HCT116 (cell line): ENCODE results near the gene SNED1. TPM values are rescaled to one million over a fixed set of nuclear protein-coding genes. Genes with fewer than 3 reads are reported as not detected.

Experiments used
- ATAC-seq: fragments of 200-7000 bp; cut with Tn5 transposase; 2 replicates; pipeline ENCODE4 v1.9.1; 2020; ENCODE audit warnings: mild to moderate bottlenecking, moderate library complexity
- BruUV-seq: library from RNA; stranded (reverse); fragments of 400-500 nt; replicated peaks from 2 replicates; lab custom pipeline; 2021; lab: Mats Ljungman, UMichigan
- CTCF ChIA-PET: fragments of 300-600 bp; sonication (Branson Sonifier 250); formaldehyde crosslinking; loops from one replicate; lab custom pipeline; 2021; ENCODE audit warnings: antibody characterized with exemption; lab: Charles Lee
- POLR2A ChIA-PET: fragments of 300-600, 350-600 bp; sonication (Branson Sonifier 250); formaldehyde crosslinking; loops from one replicate; lab custom pipeline; 2021; ENCODE audit warnings: antibody characterized with exemption; lab: Charles Lee
- RAD21 ChIA-PET, 2 experiments: fragments of 300-600 bp; sonication (Branson Sonifier 250); formaldehyde crosslinking; loops; one replicate each; lab custom pipeline; 2023; ENCODE audit warnings: low total read pairs in 2 of 2; ENCODE audit not compliant: uncharacterized antibody in 2 of 2, unreplicated experiment in 2 of 2, low non-redundant PET in 1 of 2; lab: Charles Lee
- DNase-seq: peaks from one replicate; pipeline ENCODE4 v3.0.0-alpha.2; 2010; ENCODE audit warnings: low read depth, low spot score
- H2AFZ ChIP-seq: fragments of 200-600 bp; shearing (Covaris generic), sonication (generic); 2 replicates; pipeline ENCODE4 v1.6.1; 2017; ENCODE audit warnings: low read depth, mixed run types, mixed read lengths, antibody characterized with exemption, low read length; ENCODE audit not compliant: poor library complexity, severe bottlenecking
- H3K27ac ChIP-seq: 2 replicates; pipeline ENCODE4 v1.5.1; 2012; ENCODE audit warnings: low read depth, low read length
- H3K27me3 ChIP-seq: fragments of 200-600 bp; sonication (generic); 2 replicates; pipeline ENCODE4 v1.6.1; 2016; ENCODE audit warnings: mixed run types, low read length, mixed read lengths; ENCODE audit not compliant: insufficient read depth
- H3K36me3 ChIP-seq, 2 experiments: fragments of 200-500 bp in 1 of 2; fragments of 200-600 bp in 1 of 2; sonication (Bioruptor generic) in 1 of 2; sonication (generic) in 1 of 2; 2 replicates each; pipeline versions ENCODE4 v1.5.1 to v1.6.1; 2014 to 2016; ENCODE audit warnings: low read length in 2 of 2, inconsistent platforms in 1 of 2, mixed read lengths in 1 of 2, mixed run types in 1 of 2; ENCODE audit not compliant: insufficient read depth in 2 of 2, control insufficient read depth in 1 of 2
- H3K4me1 ChIP-seq, 2 experiments: fragments of 200-600 bp in 1 of 2; sonication (generic) in 1 of 2; 2 replicates each; pipeline versions ENCODE4 v1.5.1 to v1.6.1; 2012 to 2017; ENCODE audit warnings: low read length in 2 of 2, inconsistent platforms in 1 of 2, mild to moderate bottlenecking in 1 of 2, mixed read lengths in 1 of 2, mixed run types in 1 of 2, moderate library complexity in 1 of 2; ENCODE audit not compliant: insufficient read depth in 2 of 2, control insufficient read depth in 1 of 2
- H3K4me2 ChIP-seq: fragments of 200-600 bp; sonication (generic); 2 replicates; pipeline ENCODE4 v1.6.1; 2017; ENCODE audit warnings: mixed run types, low read length, mixed read lengths
- H3K4me3 ChIP-seq, 2 experiments: fragments of 200-600 bp in 1 of 2; sonication (generic) in 1 of 2; replicated peaks in 1 of 2; 2 replicates each; pipeline ENCODE4 v1.5.1; 2011 to 2016; ENCODE audit warnings: low read length in 2 of 2, control low read depth in 1 of 2, low read depth in 1 of 2, mild to moderate bottlenecking in 1 of 2, mixed read lengths in 1 of 2, mixed run types in 1 of 2
- H3K79me2 ChIP-seq: fragments of 200-600 bp; sonication (generic); 2 replicates; pipeline ENCODE4 v1.6.1; 2017; ENCODE audit warnings: mild to moderate bottlenecking, mixed run types, low read length, moderate library complexity, mixed read lengths; ENCODE audit not compliant: insufficient read depth
- H3K9ac ChIP-seq: fragments of 200-600 bp; sonication (generic); 2 replicates; pipeline ENCODE4 v1.6.1; 2016; ENCODE audit warnings: low read length, mixed read lengths
- H3K9me2 ChIP-seq: fragments of 200-600 bp; sonication (generic), shearing (Covaris generic); 2 replicates; pipeline ENCODE4 v1.6.1; 2017; ENCODE audit warnings: mixed run types, mild to moderate bottlenecking, moderate library complexity; ENCODE audit not compliant: insufficient read depth
- H3K9me3 ChIP-seq, 2 experiments: fragments of 200-500 bp in 1 of 2; fragments of 200-600 bp in 1 of 2; sonication (Bioruptor generic) in 1 of 2; sonication (generic) in 1 of 2; 2 replicates each; pipeline ENCODE4 v1.6.1; 2014 to 2017; ENCODE audit warnings: low read length in 2 of 2, mixed read lengths in 2 of 2, inconsistent platforms in 1 of 2, low read depth in 1 of 2, mild to moderate bottlenecking in 1 of 2, mixed run types in 1 of 2, moderate library complexity in 1 of 2; ENCODE audit not compliant: control insufficient read depth in 1 of 2, insufficient read depth in 1 of 2
- H4K20me1 ChIP-seq: fragments of 200-600 bp; sonication (generic), shearing (Covaris generic); 2 replicates; pipeline ENCODE4 v1.6.1; 2017; ENCODE audit warnings: mixed run types, mild to moderate bottlenecking, moderate library complexity; ENCODE audit not compliant: insufficient read depth
- CBX3 ChIP-seq: IDR thresholded peaks from 2 replicates; pipeline ENCODE4 v1.6.1; 2012; ENCODE audit warnings: low read depth
- CEBPB ChIP-seq: IDR thresholded peaks from 2 replicates; pipeline ENCODE4 v1.6.1; 2012; ENCODE audit warnings: low read depth
- EGR1 ChIP-seq: IDR thresholded peaks from 2 replicates; pipeline ENCODE4 v1.6.1; 2012; ENCODE audit warnings: low read depth
- EZH2 ChIP-seq: fragments of 200-600 bp; sonication (generic); IDR thresholded peaks from 2 replicates; pipeline ENCODE4 v1.6.1; 2017; ENCODE audit warnings: antibody characterized with exemption, mixed run types
- EZH2phosphoT487 ChIP-seq: fragments of 200-600 bp; IDR thresholded peaks from 2 replicates; pipeline ENCODE4 v1.6.1; 2018; ENCODE audit warnings: antibody characterized with exemption, borderline replicate concordance
- FOSL1 ChIP-seq: IDR thresholded peaks from 2 replicates; pipeline ENCODE4 v1.6.1; 2012; ENCODE audit warnings: low read depth
- JUND ChIP-seq: IDR thresholded peaks from 2 replicates; pipeline ENCODE4 v1.6.1; 2012
- POLR2A ChIP-seq: IDR thresholded peaks from 2 replicates; pipeline ENCODE4 v1.7.0; 2011; ENCODE audit warnings: borderline replicate concordance; ENCODE audit not compliant: insufficient read depth, insufficient read length; ENCODE audit errors: extremely low read depth
- POLR2AphosphoS5 ChIP-seq: IDR thresholded peaks from 2 replicates; pipeline ENCODE4 v1.6.1; 2011; ENCODE audit warnings: mild to moderate bottlenecking, low read depth, low read length, moderate library complexity
- SIN3A ChIP-seq: IDR thresholded peaks from 2 replicates; pipeline ENCODE4 v1.6.1; 2012; ENCODE audit warnings: low read depth
- SP1 ChIP-seq: IDR thresholded peaks from 2 replicates; pipeline ENCODE4 v1.6.1; 2012; ENCODE audit warnings: low read depth
- SRF ChIP-seq: IDR thresholded peaks from 2 replicates; pipeline ENCODE4 v1.6.1; 2012; ENCODE audit warnings: low read depth
- TCF7L2 ChIP-seq: IDR thresholded peaks from 2 replicates; pipeline ENCODE4 v1.7.0; 2011; ENCODE audit warnings: borderline replicate concordance, inconsistent platforms; ENCODE audit not compliant: insufficient read depth, insufficient read length; ENCODE audit errors: extremely low read depth
- YY1 ChIP-seq: IDR thresholded peaks from 2 replicates; pipeline ENCODE4 v1.6.1; 2011; ENCODE audit warnings: low read length, low read depth, moderate library complexity, mild to moderate bottlenecking; ENCODE audit not compliant: insufficient replicate concordance; ENCODE audit errors: extremely low read depth
- ZNF274 ChIP-seq: fragments of 200-500 bp; sonication (Bioruptor generic); IDR thresholded peaks from 2 replicates; pipeline ENCODE4 v1.6.1; 2014; ENCODE audit warnings: mild to moderate bottlenecking, low read depth, low read length, inconsistent platforms
- intact Hi-C: fragments of 100-400 bp; cut with micrococcal nuclease; formaldehyde crosslinking; loops from 2 replicates; pipeline ENCODE4 v1.10.0; 2022
- total RNA-seq: library from RNA; stranded (reverse); gene quantifications from one replicate; pipeline ENCODE4 v1.2.1, GENCODE V29; 2021; ENCODE audit not compliant: unreplicated experiment
- TF ChIP-seq, protein P1 (sequence below): IDR thresholded peaks from 2 replicates; pipeline ENCODE4 v1.6.1; 2012
- TF ChIP-seq, protein P2 (sequence below), 3 experiments: fragments of 200-600 bp in 1 of 3; sonication (generic) in 1 of 3; IDR thresholded peaks in 2 of 3; conservative IDR thresholded peaks in 1 of 3; 2 replicates each; pipeline ENCODE4 v1.5.1; 2012 to 2017; ENCODE audit warnings: low read depth in 2 of 3, low read length in 2 of 3, antibody characterized with exemption in 1 of 3, borderline replicate concordance in 1 of 3, control low read depth in 1 of 3, mild to moderate bottlenecking in 1 of 3, mixed read lengths in 1 of 3, mixed run types in 1 of 3, moderate library complexity in 1 of 3; ENCODE audit not compliant: insufficient read depth in 1 of 3
- TF ChIP-seq, protein P3 (sequence below): IDR thresholded peaks from 2 replicates; pipeline ENCODE4 v1.6.1; 2011; ENCODE audit warnings: mild to moderate bottlenecking, low read length, moderate library complexity; ENCODE audit not compliant: insufficient replicate concordance; ENCODE audit errors: extremely low read depth
- TF ChIP-seq, protein P4 (sequence below): IDR thresholded peaks from 2 replicates; pipeline ENCODE4 v1.6.1; 2012; ENCODE audit warnings: low read depth

SNED1 gene
- total RNA-seq, 1 experiment from 2014 or later = 9.6 TPM

DNA sequence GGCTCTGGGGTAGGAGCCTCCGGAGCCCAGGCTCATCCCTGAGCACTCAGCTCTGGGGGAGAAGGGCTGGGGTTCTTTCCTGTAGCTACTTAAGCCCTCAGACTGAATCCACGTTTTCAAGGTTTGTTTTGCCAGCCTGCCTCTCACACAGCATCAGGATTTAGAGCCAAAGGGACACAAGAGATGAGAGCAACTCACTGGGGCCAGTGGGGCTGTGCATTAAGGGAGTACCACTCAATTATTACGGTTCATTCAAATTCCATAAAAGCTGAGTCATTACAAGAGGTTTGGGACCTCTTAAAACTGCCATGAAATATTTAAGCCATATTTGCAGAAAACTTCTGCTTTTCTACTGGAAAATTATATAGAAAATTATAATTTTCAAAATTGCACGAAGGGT is 17.1 kb upstream of the SNED1 start:
- RAD21 ChIA-PET = no interaction called here
- POLR2A ChIA-PET = no interaction called here
- ATAC-seq = no peak

More for the DNA sequence above, 17.1 kb upstream of the SNED1 start:
- BruUV-seq = no TSS peak
- no peak for DNase-seq
- Histone ChIP-seq H3K4me1 (peaks cover 0 to 10% of the 10 kb centered on the region in 2 experiments; a peak in 2 of 4 replicates), H3K9ac (no peak overlapping the region), H3K9me3 (no peaks in the 10 kb centered on the region), H3K36me3 (no peaks in the 10 kb centered on the region), H3K27me3 (no peaks in the 10 kb centered on the region; the same call in 1 of the 2 replicates), H3K9me2 (no peaks in the 10 kb centered on the region), H3K4me2 (no peak overlapping the region), H4K20me1 (no peaks in the 10 kb centered on the region), H3K27ac (no peak overlapping the region), H3K4me3 (no peak overlapping the region), H2AFZ (no peak overlapping the region), H3K79me2 (no peaks in the 10 kb centered on the region)
- intact Hi-C loops = no loop called here
- no peak for TF ChIP-seq ZNF274
- no peak for TF ChIP-seq SIN3A
- no peak for TF ChIP-seq JUND
- no peak for TF ChIP-seq POLR2A
- TF ChIP-seq, protein P1, sequence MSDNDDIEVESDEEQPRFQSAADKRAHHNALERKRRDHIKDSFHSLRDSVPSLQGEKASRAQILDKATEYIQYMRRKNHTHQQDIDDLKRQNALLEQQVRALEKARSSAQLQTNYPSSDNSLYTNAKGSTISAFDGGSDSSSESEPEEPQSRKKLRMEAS = no peak
- no peak for TF ChIP-seq TCF7L2
- no peak for TF ChIP-seq EGR1
- TF ChIP-seq, protein P2, sequence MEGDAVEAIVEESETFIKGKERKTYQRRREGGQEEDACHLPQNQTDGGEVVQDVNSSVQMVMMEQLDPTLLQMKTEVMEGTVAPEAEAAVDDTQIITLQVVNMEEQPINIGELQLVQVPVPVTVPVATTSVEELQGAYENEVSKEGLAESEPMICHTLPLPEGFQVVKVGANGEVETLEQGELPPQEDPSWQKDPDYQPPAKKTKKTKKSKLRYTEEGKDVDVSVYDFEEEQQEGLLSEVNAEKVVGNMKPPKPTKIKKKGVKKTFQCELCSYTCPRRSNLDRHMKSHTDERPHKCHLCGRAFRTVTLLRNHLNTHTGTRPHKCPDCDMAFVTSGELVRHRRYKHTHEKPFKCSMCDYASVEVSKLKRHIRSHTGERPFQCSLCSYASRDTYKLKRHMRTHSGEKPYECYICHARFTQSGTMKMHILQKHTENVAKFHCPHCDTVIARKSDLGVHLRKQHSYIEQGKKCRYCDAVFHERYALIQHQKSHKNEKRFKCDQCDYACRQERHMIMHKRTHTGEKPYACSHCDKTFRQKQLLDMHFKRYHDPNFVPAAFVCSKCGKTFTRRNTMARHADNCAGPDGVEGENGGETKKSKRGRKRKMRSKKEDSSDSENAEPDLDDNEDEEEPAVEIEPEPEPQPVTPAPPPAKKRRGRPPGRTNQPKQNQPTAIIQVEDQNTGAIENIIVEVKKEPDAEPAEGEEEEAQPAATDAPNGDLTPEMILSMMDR (IDR thresholded peaks at IDR 0.05 in 2 of 3, conservative IDR thresholded peaks at IDR 0.05 in 1 of 3; ENCODE audit: borderline replicate concordance in 1 of 3, insufficient read depth in 1 of 3, low read depth in 2 of 3, low read length in 2 of 3) = no peak
- TF ChIP-seq POLR2AphosphoS5 = no peak
- TF ChIP-seq SRF = no peak
- TF ChIP-seq EZH2phosphoT487 = no peak
- TF ChIP-seq CBX3 = no peak
- no peak for TF ChIP-seq SP1
- TF ChIP-seq, protein P3, sequence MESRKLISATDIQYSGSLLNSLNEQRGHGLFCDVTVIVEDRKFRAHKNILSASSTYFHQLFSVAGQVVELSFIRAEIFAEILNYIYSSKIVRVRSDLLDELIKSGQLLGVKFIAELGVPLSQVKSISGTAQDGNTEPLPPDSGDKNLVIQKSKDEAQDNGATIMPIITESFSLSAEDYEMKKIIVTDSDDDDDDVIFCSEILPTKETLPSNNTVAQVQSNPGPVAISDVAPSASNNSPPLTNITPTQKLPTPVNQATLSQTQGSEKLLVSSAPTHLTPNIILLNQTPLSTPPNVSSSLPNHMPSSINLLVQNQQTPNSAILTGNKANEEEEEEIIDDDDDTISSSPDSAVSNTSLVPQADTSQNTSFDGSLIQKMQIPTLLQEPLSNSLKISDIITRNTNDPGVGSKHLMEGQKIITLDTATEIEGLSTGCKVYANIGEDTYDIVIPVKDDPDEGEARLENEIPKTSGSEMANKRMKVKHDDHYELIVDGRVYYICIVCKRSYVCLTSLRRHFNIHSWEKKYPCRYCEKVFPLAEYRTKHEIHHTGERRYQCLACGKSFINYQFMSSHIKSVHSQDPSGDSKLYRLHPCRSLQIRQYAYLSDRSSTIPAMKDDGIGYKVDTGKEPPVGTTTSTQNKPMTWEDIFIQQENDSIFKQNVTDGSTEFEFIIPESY = no peak
- no peak for TF ChIP-seq CEBPB
- no peak for TF ChIP-seq EZH2
- no peak for TF ChIP-seq YY1
- TF ChIP-seq, protein P4, sequence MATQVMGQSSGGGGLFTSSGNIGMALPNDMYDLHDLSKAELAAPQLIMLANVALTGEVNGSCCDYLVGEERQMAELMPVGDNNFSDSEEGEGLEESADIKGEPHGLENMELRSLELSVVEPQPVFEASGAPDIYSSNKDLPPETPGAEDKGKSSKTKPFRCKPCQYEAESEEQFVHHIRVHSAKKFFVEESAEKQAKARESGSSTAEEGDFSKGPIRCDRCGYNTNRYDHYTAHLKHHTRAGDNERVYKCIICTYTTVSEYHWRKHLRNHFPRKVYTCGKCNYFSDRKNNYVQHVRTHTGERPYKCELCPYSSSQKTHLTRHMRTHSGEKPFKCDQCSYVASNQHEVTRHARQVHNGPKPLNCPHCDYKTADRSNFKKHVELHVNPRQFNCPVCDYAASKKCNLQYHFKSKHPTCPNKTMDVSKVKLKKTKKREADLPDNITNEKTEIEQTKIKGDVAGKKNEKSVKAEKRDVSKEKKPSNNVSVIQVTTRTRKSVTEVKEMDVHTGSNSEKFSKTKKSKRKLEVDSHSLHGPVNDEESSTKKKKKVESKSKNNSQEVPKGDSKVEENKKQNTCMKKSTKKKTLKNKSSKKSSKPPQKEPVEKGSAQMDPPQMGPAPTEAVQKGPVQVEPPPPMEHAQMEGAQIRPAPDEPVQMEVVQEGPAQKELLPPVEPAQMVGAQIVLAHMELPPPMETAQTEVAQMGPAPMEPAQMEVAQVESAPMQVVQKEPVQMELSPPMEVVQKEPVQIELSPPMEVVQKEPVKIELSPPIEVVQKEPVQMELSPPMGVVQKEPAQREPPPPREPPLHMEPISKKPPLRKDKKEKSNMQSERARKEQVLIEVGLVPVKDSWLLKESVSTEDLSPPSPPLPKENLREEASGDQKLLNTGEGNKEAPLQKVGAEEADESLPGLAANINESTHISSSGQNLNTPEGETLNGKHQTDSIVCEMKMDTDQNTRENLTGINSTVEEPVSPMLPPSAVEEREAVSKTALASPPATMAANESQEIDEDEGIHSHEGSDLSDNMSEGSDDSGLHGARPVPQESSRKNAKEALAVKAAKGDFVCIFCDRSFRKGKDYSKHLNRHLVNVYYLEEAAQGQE = no peak
- no peak for TF ChIP-seq FOSL1
- CTCF ChIA-PET = interaction anchor here (1.0 kb wide), 1 partner anchor 67 kb away, joined by 4 read pairs; no protein-coding TSS in a partner anchor
